GM12865 (cell line): ENCODE measurements around the gene ABCB9.
A peak's percentile ranks its signal among the peaks of the same experiment; 100 is the strongest.

Source experiments
- DNase-seq: peaks from one replicate; pipeline ENCODE4 v3.0.0; 2010; ENCODE audit warnings: low read depth
- H3K4me3 ChIP-seq: 2 replicates; pipeline ENCODE4 v1.5.1; 2011; ENCODE audit warnings: mild to moderate bottlenecking, low read depth, low read length, control low read depth
- TF ChIP-seq, protein P1 (sequence below): IDR thresholded peaks from 2 replicates; pipeline ENCODE4 v1.5.1; 2011; ENCODE audit warnings: low read length, control low read depth, low read depth, inconsistent platforms; ENCODE audit not compliant: insufficient read depth; ENCODE audit errors: missing control alignments

The ABCB9 gene

DNA sequence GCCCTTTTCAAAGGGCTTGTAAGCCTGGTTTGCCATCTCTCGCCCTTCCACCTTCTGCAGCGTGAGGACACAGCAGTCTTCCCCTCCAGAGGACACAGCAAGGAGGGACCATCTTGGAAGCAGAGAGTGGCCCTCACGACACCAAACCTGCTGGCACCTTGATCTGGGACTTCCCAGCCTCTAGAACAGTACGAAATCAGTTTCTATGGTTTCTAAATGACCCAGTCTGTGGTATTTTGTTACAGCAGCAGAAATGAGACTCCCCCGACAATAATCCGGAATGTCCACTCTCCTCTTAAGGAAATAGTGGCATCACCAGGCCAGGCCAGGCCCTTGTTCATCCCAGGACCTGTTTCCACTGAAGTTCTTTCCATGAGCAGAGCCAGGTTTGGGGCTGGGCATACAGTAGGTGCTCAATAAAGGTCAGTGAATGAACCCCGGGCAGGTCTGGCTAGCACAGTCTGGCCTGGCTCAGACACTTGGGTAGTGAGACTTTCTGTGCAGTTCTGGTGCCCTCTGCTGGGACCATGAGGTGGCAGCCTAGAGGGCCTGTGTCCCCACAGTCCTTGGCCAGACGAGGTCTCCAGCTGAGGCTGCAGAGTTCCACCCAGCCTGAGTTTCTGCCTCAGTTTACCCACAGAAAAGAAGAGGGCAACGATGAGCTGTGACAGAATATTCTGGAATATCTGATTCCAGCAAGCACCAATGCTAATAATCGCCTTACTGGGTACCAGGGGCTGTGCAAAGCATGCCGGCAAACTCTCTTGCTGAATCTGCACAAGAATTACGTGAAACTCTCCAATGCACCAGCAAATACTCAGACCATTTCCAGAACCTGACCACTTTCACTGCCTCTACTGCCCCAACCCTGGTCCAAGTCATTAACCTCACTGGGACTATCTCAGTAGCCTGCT, 14.0 kb downstream of the ABCB9 start:
- DNase-seq = peak; percentile 86
- TF ChIP-seq, protein P1, sequence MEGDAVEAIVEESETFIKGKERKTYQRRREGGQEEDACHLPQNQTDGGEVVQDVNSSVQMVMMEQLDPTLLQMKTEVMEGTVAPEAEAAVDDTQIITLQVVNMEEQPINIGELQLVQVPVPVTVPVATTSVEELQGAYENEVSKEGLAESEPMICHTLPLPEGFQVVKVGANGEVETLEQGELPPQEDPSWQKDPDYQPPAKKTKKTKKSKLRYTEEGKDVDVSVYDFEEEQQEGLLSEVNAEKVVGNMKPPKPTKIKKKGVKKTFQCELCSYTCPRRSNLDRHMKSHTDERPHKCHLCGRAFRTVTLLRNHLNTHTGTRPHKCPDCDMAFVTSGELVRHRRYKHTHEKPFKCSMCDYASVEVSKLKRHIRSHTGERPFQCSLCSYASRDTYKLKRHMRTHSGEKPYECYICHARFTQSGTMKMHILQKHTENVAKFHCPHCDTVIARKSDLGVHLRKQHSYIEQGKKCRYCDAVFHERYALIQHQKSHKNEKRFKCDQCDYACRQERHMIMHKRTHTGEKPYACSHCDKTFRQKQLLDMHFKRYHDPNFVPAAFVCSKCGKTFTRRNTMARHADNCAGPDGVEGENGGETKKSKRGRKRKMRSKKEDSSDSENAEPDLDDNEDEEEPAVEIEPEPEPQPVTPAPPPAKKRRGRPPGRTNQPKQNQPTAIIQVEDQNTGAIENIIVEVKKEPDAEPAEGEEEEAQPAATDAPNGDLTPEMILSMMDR = peak; percentile 92

DNA sequence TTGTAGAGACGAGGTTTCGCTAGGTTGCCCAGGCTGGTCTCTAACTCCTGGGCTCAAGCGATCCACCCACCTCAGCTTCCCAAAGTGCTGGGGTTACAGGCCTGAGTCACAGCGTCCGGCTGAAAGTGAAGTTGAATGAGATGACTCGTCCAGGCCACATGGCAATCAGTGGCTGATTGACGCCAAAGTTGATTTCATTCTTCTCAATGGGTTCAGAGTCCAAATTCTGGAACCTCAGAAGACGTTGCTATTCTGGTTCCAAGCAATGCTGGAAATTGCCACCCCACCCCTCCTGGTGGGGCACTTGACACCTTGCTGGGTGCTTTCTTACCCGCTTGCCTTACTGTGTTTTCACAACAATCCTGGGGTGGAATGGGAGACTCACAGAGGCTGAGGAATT, 14.9 kb downstream of the ABCB9 start:
- no peak overlapping the region for H3K4me3 ChIP-seq
- peak; percentile 43 for DNase-seq
- TF ChIP-seq, protein P1 = no peak

More for the DNA sequence above, 14.0 kb downstream of the ABCB9 start:
- no peak overlapping the region for H3K4me3 ChIP-seq

DNA sequence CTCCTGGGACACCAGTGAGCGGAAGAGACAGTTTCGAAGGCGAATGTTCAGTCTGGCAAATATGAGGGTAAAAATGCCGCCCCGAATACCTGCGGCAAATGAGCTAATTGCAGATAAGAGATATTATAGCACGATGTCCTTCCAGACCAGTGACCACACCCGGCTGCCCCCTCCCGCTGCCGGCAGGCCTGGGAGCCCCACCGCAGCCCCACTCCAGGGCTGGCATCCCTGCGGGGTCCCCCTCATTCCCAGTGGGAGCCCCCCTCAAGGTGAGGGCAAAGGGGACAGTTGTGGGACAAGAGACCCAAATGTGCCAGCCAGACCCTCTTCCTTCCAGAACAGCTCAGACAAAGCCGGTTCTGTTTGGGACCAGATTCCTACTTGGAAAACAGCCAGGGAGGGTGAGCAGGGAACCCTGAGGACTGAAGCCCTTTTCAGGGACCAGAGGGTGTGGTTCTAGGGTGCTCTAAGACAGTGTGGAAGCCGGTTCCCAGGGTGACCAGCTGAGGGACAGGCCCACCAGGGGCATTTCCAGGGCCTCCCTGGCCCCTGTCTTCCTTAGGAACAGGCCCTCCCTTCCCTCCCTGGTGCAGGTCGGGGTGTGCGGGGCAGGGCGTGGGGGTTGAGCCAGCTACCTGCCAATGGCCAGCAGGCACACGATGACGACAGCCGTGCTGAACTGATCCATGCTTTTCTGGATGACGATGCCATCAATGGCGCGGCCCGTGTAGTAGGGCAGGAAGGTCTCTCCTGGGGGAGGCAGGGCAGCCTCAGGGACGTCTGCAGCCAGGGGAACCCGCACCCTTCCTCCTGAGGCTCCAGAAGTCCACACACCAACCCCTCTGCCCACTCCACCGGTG, 16.2 kb downstream of the ABCB9 start:
- DNase-seq = no peak
- no peak overlapping the region for H3K4me3 ChIP-seq
- TF ChIP-seq, protein P1 = no peak

DNA sequence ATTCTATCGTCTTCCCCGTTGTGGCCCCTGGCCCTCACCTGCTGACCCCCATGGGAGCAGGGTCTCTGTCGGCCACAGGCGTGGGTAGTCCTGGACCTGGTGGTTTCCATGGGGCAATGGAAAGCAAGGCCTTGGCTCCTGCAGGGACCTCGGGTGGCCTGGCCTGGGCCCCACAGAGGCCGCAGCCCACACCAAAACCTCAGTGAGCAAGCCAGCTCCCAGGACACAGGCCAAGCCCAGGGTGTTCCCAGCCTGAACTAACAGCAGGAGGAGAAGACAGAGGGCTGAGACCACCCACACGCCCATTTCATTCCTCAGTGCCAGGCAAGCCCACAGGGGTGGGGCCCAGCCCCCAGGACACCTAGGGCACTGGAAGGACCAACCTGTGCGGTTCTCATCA, 16.9 kb downstream of the ABCB9 start:
- DNase-seq = no peak
- no peak overlapping the region for H3K4me3 ChIP-seq
- TF ChIP-seq, protein P1 = no peak

DNA sequence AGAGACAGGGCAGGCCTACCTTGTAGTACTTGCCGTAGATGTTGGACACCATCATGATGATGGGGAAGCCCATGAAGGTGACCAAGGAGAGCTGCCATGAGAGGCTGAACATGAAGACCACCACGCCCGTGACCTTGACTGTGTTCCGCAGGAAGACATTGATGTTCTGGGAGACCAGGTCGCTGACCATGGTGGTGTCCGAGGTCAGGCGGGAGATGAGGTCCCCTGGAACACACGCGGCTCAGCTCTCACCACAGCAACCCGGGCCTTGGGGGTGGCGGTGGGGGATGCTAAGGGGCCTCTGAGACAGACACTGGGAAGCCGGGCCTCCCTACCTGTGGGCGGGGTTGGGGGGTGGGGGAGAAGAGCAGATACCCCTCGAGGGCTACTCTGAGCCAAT, 17.7 kb downstream of the ABCB9 start:
- no peak for DNase-seq
- H3K4me3 ChIP-seq = no peak overlapping the region
- TF ChIP-seq, protein P1 = no peak

DNA sequence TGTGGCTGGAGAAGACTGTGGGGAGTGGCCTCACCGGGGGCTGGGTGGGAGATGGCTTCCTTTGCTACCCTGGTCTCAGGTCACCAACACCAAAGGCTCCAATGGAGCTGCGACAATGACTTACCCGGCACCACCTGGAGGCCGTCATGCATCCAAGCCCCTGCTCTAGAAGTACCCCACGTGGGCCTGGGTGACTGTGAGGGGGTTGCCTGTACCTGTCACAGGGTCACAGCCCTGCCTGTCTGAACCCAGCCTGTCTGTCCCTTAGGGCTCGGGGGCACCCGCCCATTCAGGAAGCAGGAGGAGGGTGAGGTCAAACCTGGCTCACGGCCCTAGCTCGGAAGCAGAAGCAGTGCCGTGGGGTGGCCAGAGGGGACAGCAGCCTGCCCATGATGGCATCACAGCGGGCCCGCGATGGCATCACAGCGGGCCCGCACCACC, 18.9 kb downstream of the ABCB9 start:
- no peak overlapping the region for H3K4me3 ChIP-seq
- TF ChIP-seq, protein P1 = no peak
- DNase-seq = no peak
